ENCODE results near the gene NSG1. TPM values are rescaled to one million over a fixed set of nuclear protein-coding genes. Genes with fewer than 3 reads are reported as not detected.

NSG1 gene
- polyA plus RNA-seq, 1 of the 3 experiments (the other 2 are of a cell fraction): 11.4 TPM

- no peak for TF ChIP-seq GATA2 (CRISPR knock-in tag; IDR thresholded peaks at IDR 0.05)
- TF ChIP-seq SIN3A (IDR thresholded peaks at IDR 0.05; ENCODE audit: borderline replicate concordance, low read depth, low read length): no peak
- no peak for TF ChIP-seq MXI1 (IDR thresholded peaks at IDR 0.05; ENCODE audit: low read depth, low read length)
- no peak for TF ChIP-seq REST (IDR thresholded peaks at IDR 0.05; ENCODE audit: low read depth, low read length)
- no peak for TF ChIP-seq CTCF (IDR thresholded peaks at IDR 0.05)
- no peak for TF ChIP-seq MAX (IDR thresholded peaks at IDR 0.05; ENCODE audit: low read depth)
- no peak for TF ChIP-seq JUND (IDR thresholded peaks at IDR 0.05)
- no peak for TF ChIP-seq MEF2A (IDR thresholded peaks at IDR 0.05; ENCODE audit: borderline replicate concordance, low read depth)
- H3F3A ChIP-seq (replicated peaks; ENCODE audit: insufficient read depth): peaks cover 5% of the 10 kb centered on the region
These were observed 11.5 kb downstream of the NSG1 start for GRCh38 chr4:4398430-4398829.

GRCh38 chr4:4401036-4401435 is 14.1 kb downstream of the NSG1 start:
- WGBS (ENCODE audit: low lambda C conversion rate): 72% methylated on average over 6 of the region's 7 CpGs
- H3K4me2 ChIP-seq: no peak overlapping the region
- ChIA-PET POLR2A (no interaction called here), CTCF (interaction anchor here (1.1 to 1.7 kb wide), 2 partner anchors 16 to 20 kb away, joined by 3 to 4 read pairs; no protein-coding TSS in a partner anchor)
- H3K36me3 ChIP-seq (replicated peaks in 1 of 2; ENCODE audit: control insufficient read depth in 1 of 2, insufficient read depth in 2 of 2, low read length in 1 of 2): no peaks in the 10 kb centered on the region
- no peaks in the 10 kb centered on the region for H3K79me2 ChIP-seq (ENCODE audit: insufficient read depth)
- no peak overlapping the region for H2AFZ ChIP-seq (ENCODE audit: low read depth)
- peak; percentile 64 for DNase-seq
- H3K9me2 ChIP-seq: no peaks in the 10 kb centered on the region
- no peaks in the 10 kb centered on the region for H3F3A ChIP-seq (replicated peaks; ENCODE audit: insufficient read depth)
- H3K9ac ChIP-seq: no peak overlapping the region
- H4K20me1 ChIP-seq (ENCODE audit: insufficient read depth): no peaks in the 10 kb centered on the region
- no peak overlapping the region for H3K4me3 ChIP-seq (ENCODE audit: low read depth in 2 of 2, low read length in 1 of 2)
- no peaks in the 10 kb centered on the region for H3K27me3 ChIP-seq (ENCODE audit: insufficient read depth)
- peaks cover 8 to 24% of the 10 kb centered on the region in 2 experiments; a peak in 3 of 4 replicates for H3K4me1 ChIP-seq (ENCODE audit: control insufficient read depth in 1 of 2, insufficient read depth in 2 of 2, low read depth in 1 of 2, low read length in 1 of 2)
- TF ChIP-seq EP300 (IDR thresholded peaks at IDR 0.05; ENCODE audit: borderline replicate concordance in 1 of 2, low read depth in 1 of 2, low read length in 1 of 2): 0 out of 4 replicates have a peak, but pooled peaks of 1 of the 2 experiments have one; percentile 46
- TF ChIP-seq MXI1 (IDR thresholded peaks at IDR 0.05; ENCODE audit: low read depth, low read length): peak; percentile 44; the same call in 1 of the 2 replicates
- 0 out of 2 replicates have a peak, but pooled peaks have one; percentile 18 for TF ChIP-seq RCOR1 (IDR thresholded peaks at IDR 0.05; ENCODE audit: low read length)
- TF ChIP-seq RFX5 (IDR thresholded peaks at IDR 0.05; ENCODE audit: low read length): no peak
- no peak for TF ChIP-seq GABPA (IDR thresholded peaks at IDR 0.05; ENCODE audit: low read depth)
- peak; percentile 64 for TF ChIP-seq GATA2 (CRISPR knock-in tag; IDR thresholded peaks at IDR 0.05)
- peaks cover 6% of the 10 kb centered on the region; the same call in 1 of the 2 replicates for H3K9me3 ChIP-seq
- peak overlapping the region in 1 of 2 experiments; percentile 68; a peak in 1 of 4 replicates for H3K27ac ChIP-seq (ENCODE audit: low read depth in 2 of 2, low read length in 1 of 2)

More at GRCh38 chr4:4398430-4398829, 11.5 kb downstream of the NSG1 start:
- H3K79me2 ChIP-seq (ENCODE audit: insufficient read depth): no peaks in the 10 kb centered on the region
- no peak overlapping the region for H3K27ac ChIP-seq (ENCODE audit: low read depth in 2 of 2, low read length in 1 of 2)
- H3K4me3 ChIP-seq (ENCODE audit: low read depth in 2 of 2, low read length in 1 of 2): no peak overlapping the region
- peaks cover 28 to 47% of the 10 kb centered on the region in 2 experiments for H3K4me1 ChIP-seq (ENCODE audit: control insufficient read depth in 1 of 2, insufficient read depth in 2 of 2, low read depth in 1 of 2, low read length in 1 of 2)
- H3K9ac ChIP-seq: no peak overlapping the region
- WGBS (ENCODE audit: low lambda C conversion rate): 56% methylated on average over 4 of the region's 4 CpGs
- H3K36me3 ChIP-seq (replicated peaks in 1 of 2; ENCODE audit: control insufficient read depth in 1 of 2, insufficient read depth in 2 of 2, low read length in 1 of 2): no peaks in the 10 kb centered on the region
- peaks cover 6% of the 10 kb centered on the region; the same call in 1 of the 2 replicates for H3K9me3 ChIP-seq
- H4K20me1 ChIP-seq (ENCODE audit: insufficient read depth): no peaks in the 10 kb centered on the region
- ChIA-PET POLR2A (interaction anchor here (1.0 kb wide), 1 partner anchor 8 kb away, joined by 5 read pairs; no protein-coding TSS in a partner anchor), CTCF (interaction anchor here (1.0 kb wide), 1 partner anchor 51 kb away, joined by 3 read pairs; no protein-coding TSS in a partner anchor)
- H3K9me2 ChIP-seq: no peaks in the 10 kb centered on the region
- no peak overlapping the region for H2AFZ ChIP-seq (ENCODE audit: low read depth)
- no peak overlapping the region for H3K4me2 ChIP-seq
- no peak for DNase-seq
- H3K27me3 ChIP-seq (ENCODE audit: insufficient read depth): no peaks in the 10 kb centered on the region
